ENCODE measurements around the gene KCNH2.
"Not testable (repeated sequence)": the region's sequence is repeated elsewhere in the genome, so short reads cannot be mapped to it uniquely, and the experiment has no call there.

KCNH2 gene

DNA sequence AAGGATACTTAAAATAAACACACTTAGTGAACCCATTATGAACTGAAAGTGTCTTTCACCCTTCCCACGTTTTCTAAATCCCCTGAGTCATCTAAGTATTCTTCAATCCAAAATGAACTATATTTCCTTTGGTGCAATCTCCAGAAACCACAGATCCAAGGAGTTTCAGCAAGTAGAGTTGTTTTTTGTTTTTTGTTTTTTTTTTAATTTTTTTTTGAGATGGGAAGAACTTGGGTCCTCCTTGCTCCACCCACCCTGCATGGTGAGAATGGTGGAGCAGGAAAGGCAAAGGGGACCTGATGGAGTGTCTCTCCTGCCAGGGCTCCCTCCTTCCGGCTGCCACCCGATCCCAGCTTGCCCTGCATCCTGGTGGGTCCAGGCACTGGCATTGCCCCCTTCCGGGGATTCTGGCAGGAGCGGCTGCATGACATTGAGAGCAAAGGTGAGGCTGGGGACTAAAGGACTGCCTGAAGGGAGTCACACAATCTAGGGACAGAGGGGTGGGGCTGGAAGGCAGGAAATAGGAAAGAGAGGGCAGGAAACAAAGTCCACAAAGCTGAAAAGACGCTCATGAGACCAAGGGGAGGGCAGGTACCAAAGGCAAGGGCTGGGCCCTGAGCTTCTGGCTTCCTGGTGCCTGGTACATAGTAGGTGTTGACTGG is 34.0 kb upstream of the KCNH2 start:
- DNase-seq, result no peak

- DNase-seq, result not testable (repeated sequence)
Observed at GRCh38 chr7:151011616-151012015, 33.5 kb upstream of the KCNH2 start.

GRCh38 chr7:151011097-151011409 is 32.9 kb upstream of the KCNH2 start:
- no peak for DNase-seq

GRCh38 chr7:151010307-151011096 is 32.4 kb upstream of the KCNH2 start:
- peak; percentile 26 for DNase-seq

DNA sequence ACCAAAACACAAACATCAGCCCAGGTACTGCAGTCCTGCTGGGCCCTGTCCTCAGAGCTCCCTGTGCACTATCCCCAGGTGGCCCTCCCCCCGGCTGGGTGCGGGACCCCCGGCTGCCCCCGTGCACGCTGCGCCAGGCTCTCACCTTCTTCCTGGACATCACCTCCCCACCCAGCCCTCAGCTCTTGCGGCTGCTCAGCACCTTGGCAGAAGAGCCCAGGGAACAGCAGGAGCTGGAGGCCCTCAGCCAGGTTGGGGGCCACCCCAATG is 31.9 kb upstream of the KCNH2 start:
- DNase-seq, result no peak

GRCh38 chr7:151009327-151010036 is 31.4 kb upstream of the KCNH2 start:
- no peak for DNase-seq

DNA sequence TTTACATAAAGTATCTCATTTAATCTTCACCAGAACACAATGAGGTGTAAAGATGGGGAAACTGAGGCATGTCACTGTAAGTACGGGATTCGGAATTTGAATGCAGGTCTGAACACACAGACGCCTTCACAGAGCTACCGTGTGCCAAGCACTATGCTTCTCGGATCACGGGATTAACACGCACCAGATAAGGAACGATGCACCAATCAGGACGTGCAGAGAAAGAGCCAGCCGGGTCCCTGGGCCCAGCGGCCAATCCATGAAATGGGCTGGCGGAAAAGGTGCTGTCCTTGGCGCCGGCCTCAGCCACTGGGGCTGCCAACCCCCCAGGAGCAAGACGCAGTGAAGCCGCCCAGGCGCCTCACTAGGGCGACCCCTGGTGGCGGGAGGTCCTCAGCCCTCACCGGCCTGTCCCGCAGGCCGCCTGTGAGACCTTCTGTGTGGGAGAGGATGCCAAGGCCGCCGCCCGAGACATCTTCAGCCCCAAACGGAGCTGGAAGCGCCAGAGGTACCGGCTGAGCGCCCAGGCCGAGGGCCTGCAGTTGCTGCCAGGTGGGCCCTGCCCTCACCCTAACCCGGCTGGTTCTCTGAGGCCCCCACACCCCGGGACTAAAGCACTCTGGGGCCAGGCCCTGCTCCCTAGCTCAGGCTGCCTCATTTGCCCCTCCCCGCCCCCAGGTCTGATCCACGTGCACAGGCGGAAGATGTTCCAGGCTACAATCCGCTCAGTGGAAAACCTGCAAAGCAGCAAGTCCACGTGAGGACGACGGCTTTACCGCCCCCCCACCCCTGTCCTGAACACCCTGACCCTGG is 30.6 kb upstream of the KCNH2 start:
- peak; percentile 83 for DNase-seq

DNA sequence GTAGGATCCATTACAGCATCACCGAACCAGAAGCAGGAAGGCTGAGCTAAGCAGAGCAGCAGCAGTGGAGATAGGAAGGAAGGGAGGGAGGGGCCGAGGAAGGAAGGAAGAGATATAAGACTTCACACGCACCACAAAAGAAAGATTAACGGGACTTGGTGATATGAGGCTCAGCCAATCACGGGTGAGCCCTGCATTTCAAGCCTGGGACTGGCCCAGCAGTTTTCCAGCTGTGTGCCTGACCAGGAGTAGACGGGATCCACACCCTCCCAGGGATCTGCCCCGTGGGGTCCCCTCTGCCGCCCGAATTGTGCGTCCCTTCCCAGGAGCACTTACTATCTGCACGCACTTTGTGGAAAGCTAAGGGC is 30.0 kb upstream of the KCNH2 start:
- DNase-seq, result no peak

- DNase-seq, result no peak
Observed at GRCh38 chr7:151007469-151007898, 29.4 kb upstream of the KCNH2 start.

DNA sequence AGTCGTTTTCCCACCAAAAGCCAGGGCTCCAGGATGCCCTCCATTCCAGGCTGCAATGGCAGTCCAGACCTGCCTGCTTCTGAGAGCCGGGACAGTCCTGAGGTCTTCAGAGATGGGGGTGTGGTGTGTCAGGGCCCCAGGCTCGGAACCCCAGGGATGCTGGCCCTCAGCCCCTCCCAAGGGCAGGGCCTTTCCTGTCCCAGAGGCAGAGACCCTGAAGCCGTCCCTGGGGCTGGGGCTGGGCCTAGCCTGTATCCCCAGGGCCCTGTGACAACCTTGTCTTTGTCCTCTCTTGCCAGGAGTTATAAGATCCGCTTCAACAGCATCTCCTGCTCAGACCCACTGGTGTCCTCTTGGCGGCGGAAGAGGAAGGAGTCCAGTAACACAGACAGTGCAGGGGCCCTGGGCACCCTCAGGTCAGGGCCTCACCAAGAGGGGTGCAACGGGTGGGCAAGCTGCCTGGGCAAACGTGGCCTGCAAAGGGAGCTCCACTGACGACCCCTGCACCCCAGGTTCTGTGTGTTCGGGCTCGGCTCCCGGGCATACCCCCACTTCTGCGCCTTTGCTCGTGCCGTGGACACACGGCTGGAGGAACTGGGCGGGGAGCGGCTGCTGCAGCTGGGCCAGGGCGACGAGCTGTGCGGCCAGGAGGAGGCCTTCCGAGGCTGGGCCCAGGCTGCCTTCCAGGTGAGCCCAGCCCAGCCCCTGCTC is 28.6 kb upstream of the KCNH2 start:
- no peak for DNase-seq

DNA sequence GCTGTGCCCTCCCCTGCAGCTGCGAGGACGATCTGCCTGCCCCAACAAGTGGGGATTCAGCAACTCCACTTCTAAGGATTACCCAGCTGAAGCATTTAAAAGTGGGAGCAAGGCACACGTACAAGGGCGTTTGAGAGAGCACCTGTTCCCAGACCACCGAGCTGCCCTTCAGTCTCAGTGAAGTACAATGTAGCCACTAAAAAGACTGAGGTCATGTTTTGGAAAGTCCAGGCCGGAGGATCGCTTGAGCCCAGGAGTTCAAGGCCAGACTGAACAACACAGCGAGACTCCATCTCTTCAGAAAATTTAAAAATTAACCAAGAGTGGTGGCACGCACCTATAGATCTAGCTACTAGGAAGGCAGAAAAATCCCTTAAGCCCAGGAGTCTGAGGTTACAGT is 27.4 kb upstream of the KCNH2 start:
- no peak for DNase-seq

- DNase-seq, result no peak
Observed at GRCh38 chr7:151003572-151003971, 25.5 kb upstream of the KCNH2 start.

DNA sequence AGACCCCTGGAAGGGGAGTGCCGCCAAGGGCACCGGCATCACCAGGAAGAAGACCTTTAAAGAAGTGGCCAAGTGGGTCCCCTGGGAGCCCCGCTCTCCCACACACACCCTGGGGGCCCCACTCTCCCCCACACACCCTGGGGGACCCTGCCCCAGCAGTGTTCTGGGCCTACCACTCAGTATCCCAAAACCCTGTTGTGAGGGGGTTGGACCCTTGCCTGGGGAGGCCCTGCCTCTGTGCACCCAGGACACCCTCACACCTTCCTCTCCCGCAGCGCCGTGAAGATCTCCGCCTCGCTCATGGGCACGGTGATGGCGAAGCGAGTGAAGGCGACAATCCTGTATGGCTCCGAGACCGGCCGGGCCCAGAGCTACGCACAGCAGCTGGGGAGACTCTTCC is 23.4 kb upstream of the KCNH2 start:
- no peak for DNase-seq

- no peak for DNase-seq
Observed at GRCh38 chr7:151000897-151001495, 22.9 kb upstream of the KCNH2 start.

DNA sequence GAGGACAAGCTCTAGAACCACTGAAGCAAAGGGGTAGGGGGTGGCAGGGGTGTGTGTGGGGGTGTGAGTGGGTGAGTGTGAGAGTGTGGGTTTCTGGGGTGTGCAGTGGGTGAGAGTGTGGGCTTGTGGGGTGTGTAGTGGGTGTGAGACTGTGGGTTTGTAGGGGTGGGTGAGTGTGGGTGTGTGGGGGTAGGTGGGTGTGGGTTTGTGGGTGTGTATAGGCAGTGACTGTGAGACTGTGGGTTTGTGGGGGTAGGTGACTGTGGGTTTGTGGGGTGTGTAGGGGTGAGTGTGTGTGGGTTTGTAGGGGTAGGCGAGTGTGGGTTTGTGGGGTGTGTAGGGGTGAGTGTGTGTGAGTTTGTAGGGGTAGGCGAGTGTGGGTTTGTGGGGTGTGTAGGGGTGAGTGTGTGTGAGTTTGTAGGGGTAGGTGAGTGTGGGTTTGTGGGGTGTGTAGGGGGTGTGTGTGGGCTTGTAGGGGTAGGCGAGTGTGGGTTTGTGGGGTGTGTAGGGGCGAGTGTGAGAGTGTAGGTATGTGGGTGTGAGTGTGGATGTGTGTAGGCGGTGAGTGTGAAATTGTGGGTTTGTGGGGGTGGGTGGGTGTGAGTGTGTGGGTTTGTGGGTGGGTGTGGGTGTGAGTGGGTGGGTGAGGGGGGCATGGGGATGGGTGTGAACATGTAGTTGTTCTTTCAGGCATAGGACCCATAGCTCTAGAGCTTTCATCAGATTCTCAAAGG is 21.5 kb upstream of the KCNH2 start:
- DNase-seq, result no peak

GRCh38 chr7:150999001-150999400 is 20.9 kb upstream of the KCNH2 start:
- no peak for DNase-seq

DNA sequence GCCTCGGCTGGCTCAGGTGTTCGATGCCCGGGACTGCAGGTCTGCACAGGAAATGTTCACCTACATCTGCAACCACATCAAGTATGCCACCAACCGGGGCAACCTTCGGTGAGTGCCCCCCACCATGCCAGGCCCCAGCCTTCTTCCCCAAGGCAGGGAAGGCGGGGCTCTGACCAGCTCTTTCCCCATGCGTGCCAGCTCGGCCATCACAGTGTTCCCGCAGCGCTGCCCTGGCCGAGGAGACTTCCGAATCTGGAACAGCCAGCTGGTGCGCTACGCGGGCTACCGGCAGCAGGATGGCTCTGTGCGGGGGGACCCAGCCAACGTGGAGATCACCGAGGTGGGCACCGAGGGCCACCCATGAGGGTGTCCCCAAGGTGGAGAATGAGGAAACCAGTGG is 20.2 kb upstream of the KCNH2 start:
- DNase-seq, result no peak

DNA sequence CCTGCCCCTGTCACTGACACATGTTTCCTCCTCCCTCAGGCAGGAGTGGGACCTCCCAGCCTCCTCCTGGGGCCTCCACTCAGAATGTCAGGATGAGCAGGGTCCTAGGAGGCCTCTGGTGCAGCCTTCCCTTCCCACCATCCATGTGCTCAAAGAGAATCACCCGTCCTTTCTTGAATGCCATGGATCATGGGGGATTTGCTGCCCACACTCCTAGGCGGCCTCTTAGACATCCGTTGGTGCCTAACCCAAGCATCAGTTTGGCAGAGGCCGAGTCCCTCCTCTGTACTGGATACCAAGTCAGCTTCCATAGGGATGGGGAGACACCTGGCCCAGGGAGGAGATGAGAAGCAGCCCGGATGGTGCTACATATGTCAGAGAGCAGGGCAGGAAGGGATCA is 19.7 kb upstream of the KCNH2 start:
- DNase-seq, result no peak

DNA sequence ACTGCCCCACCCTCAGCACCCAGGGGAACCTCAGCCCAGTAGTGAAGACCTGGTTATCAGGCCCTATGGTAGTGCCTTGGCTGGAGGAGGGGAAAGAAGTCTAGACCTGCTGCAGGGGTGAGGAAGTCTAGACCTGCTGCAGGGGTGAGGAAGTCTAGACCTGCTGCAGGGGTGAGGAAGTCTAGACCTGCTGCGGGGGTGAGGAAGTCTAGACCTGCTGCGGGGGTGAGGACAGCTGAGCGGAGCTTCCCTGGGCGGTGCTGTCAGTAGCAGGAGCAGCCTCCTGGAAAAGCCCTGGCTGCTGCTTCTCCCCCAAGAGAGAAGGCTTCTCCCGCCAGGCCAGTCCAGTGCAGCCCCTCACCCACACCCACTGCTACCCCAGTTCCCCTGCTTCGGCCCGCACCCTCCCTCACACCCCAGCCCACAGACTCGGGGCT is 19.0 kb upstream of the KCNH2 start:
- DNase-seq, result no peak

- DNase-seq, result peak; percentile 38
Observed at GRCh38 chr7:150996376-150997074, 18.4 kb upstream of the KCNH2 start.
